Islet precursor cell (in vitro differentiated cells): ENCODE measurements around the gene TRABD2A.
"Not testable (repeated sequence)": the region's sequence is repeated elsewhere in the genome, so short reads cannot be mapped to it uniquely, and the experiment has no call there.

ENCODE experiments used
- DNase-seq: peaks from one replicate; pipeline ENCODE4 v3.0.0-alpha.2; 2018

TRABD2A gene, protein sequence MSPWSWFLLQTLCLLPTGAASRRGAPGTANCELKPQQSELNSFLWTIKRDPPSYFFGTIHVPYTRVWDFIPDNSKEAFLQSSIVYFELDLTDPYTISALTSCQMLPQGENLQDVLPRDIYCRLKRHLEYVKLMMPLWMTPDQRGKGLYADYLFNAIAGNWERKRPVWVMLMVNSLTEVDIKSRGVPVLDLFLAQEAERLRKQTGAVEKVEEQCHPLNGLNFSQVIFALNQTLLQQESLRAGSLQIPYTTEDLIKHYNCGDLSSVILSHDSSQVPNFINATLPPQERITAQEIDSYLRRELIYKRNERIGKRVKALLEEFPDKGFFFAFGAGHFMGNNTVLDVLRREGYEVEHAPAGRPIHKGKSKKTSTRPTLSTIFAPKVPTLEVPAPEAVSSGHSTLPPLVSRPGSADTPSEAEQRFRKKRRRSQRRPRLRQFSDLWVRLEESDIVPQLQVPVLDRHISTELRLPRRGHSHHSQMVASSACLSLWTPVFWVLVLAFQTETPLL

DNA sequence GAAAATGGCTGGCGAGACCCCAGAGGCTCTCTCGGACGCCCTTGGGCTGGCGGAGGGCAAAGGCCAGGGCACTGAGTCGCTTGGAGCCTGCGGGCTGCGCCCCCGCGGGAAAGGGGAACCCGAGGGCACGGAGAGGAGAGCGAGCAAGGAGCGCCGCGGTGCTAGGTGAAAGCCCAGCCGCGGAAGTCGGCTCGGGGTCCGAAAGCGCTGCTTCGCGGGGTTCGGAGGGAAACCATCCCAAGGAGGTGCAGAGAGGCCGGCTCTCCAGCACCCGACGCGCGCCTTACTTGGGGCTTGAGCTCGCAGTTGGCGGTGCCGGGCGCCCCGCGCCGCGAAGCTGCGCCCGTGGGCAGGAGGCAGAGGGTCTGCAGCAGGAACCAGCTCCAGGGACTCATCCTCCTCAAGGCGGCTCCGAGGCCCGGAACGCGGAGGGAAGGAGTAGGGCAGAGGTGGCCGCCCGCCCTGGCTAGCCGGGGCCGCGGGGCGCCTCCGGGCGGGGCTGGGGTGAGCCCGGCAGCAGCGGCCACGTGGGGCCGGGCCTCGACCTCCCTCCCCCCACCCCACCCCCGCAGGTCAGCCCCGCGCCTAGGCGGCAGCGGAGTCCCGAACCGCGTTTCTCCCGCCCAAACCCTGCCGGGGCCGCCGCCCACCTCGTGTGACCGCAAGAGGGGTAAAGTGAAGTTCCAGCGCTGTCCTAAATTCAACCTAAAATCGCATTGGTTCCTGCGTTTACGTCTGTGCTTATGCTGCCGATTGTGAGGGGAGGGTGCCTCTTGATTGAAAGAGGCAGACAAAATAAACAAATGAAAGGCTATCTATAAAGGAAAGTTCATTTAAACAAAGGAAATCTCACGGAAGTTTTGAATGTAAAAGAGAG is at the start of gene TRABD2A:
Gene TRABD2A, minus strand, starts transcription at position 440 of the 877 bp plus-strand sequence. Its CDS starts 45 bp downstream, at position 395.
- DNase-seq, result peak; percentile 69

DNA sequence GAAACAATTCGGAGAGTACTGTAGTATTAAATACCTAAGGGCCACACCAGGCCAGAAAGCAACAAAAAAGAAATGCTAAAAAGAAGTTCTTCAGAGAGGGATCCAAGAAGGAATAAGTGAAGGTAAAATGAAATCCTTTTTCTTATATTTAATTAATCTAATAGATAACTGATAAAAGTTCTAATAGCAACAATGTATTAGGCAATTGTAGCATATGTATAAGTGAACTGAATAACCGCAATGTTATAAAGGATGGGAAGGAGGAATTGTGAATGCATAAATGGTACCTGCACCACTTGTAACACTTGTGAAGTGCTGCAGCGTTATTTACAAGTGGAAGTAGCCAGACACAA is 46.4 kb upstream of the TRABD2A start:
- no peak for DNase-seq

DNA sequence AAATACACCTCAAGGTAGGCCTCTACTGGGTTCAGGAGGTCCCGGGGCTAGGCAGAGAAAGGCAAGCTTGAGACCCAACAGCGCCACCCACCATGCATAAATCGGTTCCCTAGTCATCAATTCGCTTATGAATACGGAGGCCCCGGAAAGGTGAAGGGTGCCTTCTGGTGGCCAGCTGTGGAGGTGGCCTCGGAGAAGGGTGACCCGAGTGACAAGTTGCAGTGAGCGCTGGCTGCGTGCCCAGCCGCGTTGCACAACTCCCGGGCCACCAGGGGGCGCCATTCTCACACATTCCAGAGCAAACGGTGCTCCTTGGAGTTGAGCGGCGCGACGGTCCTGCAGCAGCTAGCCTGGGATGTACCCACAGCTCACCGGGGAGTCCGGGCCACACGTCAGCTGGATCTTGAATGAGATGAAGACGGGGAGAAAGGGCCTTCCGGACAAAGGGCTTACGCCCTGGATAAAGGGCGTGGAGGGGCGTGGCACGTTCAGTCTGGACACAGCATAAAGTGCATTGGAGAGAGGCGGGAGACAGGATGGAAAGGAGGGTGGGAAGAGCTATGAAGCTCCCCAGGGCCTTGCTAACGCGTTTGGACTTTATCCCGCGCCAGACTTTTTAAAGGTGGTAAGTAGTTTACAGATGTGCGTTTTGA is 45.0 kb upstream of the TRABD2A start:
- peak; percentile 98 for DNase-seq

DNA sequence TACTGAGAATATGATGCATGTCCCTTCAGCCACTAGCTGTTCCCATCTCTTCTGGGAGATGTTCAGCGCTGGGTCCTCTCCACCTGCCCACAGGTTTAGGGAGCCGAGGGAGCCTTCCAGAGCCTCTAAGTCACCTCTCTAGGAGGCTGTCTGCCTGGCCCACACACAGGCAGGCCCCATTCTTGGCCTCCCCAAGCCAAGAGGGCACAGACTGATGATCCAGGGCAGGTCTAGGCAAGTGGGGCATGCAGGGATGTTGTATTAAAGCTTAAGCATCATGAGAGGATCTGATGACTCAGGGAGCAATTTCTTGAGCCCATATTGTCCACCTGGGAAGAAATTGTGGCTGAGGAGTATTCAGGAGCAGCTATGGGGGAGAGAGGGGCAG is 44.4 kb upstream of the TRABD2A start:
- DNase-seq, result no peak

DNA sequence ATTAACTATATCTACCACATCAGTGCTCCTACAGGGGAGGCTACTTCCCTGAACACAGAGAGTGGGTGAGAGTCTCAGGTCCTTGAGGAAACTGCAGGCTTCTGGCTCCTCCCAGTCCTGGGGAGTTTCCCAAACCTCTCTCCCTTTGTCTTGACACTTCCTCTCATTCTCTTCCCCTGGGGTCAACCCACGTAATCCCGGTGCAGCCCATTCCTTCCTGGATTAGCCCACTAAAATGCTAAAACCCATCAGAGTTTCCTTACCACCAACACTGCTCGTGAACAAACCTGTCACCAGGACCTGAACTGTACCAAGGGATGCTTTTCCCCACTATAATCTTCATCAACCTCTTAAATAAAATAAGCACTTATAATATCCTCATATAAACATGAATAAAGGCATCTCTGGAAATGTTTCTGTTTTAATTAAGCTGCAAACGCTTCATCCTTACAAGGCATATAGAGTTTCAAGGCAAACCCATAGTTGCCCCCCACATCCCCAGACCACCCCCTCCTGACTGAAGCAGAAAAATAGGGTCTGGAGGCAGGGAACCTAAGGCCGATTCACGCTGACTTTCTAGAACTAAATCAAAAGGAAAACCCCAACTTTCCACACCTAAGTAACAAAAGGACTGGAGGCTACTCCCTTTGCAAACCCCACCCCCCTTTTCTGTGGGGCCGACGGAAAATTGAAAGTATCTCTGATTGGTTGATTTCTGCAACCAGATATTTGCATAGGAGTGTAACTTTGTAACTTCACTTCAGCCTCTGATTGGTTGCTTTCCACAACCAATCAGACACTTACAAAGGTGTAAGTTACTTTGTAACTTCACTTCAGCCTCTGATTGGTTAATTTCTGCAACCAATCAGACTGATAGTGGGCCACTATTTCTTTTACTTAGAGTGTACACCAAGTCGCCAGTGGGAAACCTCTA is 43.6 kb upstream of the TRABD2A start:
- no peak for DNase-seq

DNA sequence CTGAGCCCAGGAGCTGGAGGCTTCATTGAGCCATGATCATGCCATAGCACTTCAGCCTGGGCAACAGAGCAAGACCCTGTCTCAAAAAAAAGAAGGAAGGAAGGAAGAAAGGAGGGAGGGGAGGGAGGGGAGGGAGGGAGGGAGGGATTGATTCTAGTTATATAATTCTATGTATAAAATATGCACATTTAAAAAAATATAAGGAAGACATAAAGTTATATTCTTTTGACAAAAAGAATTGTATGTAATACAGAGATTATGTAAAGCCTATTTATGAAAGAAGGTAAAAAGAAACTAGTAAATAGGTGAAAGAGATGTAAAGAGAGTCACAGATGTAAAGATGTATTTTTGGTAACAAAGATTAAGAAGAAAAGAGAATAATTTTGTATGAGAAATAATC is 42.1 kb upstream of the TRABD2A start:
- no peak for DNase-seq

DNA sequence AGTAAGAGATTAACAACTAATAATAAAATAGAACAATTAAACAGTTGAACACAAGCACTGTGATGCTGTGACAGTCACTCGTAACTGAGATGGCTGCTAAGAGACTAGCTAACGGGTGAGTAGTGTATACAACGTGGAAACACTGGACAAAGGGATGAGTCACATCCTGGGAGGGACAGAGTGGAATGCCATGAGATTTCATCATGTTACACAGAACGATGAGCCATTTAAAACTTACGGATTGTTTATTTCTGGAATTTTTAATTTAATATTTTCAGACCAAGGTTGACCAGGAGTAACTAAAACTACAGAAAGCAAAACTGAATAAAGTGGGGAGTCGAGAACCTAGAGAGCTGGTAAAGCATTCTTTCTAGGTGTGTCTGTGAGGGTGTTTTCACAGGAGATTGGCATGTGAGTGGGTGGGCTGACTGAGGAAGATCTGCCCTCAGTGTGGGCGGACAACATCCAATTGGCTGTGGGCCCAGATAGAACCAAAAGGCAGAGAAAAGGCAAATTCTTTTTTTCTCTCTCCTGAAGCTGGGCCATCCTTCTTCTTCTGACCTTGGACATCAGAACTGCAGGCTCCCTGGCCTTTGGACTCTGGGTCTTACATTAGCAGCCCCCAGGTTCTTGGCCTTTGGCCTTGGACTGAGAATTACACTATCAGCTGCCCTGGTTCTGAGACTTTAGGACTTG is 39.1 kb upstream of the TRABD2A start:
- DNase-seq, result peak; percentile 84

DNA sequence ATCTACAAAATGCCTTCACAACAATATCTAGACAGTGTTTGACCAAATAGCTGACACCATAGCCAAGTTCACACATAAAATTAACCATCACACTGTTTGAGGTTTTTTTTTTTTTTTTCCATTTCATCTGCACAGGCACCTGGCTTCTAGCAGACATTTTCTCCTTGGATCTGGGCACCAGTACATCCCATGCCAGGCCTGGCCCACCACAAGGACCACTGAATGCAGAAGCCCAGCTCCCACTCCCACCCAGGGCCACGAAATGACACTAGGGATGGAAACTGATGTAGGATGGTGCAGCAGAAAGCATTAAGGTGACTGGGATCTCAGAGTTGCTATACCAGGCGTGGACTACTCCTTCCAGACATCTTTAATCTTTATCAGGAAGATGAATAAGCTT is 37.5 kb upstream of the TRABD2A start:
- DNase-seq, result no peak

DNA sequence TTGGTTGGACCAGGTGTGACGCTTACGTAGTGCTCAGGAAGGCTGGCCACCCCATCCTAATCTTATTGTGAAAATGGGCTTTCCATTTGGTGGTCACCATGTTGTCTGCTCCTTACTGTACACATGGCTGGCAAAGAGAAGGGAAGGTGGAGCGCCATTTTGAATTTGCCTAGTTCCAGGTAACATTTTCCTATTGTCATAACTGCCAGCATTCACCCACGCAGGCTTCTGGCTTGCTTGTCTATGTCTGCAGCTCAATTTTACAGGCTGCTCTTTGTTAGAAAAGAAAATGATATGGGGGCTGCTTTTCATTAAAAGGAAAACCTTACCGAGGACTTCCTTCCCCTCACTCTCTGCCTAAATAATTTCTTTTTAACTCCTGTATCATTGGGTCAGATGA is 36.9 kb upstream of the TRABD2A start:
- DNase-seq, result not testable (repeated sequence)

DNA sequence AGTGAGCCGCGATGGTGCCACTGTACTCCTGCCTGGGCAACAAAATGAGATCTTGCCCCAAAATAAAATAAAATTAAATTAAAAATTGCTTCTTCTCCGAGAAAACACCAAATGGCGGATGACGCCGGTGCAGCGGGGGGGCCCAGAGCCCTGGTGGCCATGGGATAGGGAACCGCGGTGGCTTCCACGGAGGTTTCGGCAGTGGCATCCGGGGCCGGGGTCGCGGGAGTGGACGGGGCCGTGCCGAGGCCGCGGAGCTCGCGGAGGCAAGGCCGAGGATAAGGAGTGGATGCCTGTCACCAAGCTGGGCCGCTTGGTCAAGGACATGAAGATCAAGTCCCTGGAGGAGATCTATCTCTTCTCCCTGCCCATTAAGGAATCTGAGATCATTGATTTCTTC is 34.8 kb upstream of the TRABD2A start:
- DNase-seq, result peak; percentile 22

DNA sequence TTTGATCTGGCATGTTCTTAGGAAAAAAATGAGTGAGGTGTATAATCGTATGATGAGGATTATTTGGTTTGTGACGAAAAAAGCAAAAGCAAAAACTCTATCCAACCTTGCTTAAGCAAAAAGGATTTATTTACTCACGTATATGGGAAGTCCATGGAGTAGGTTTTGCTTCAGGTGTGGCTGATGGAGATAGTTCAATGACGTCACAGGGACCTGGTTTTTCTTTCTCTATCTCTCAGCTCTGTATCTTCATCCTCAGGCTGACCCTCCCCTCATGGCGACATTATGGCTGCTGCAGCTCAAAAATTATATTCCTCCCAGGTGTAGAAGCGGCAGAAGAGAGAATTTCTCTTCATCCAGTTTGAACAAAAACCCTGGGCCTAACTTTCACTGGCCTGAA is 33.5 kb upstream of the TRABD2A start:
- peak; percentile 4 for DNase-seq

DNA sequence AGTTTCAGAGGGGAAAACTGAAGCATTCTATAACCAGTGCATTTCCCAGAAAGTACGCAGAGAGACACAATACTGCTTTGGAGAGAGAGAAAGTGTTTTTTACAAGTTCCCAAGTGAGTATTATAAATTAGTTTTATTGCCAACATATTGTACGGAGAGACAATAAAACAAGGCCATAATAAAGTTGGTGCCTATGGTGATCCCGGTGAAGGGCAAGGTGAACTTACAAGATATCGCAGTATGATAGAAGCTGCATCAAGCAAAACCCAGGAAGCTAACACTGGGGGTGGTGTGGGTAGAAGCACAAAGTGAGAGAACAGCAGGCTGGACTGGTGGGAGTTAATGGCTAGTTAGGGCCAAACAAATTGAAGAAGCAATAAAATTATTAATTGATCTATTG is 32.1 kb upstream of the TRABD2A start:
- peak; percentile 2 for DNase-seq

DNA sequence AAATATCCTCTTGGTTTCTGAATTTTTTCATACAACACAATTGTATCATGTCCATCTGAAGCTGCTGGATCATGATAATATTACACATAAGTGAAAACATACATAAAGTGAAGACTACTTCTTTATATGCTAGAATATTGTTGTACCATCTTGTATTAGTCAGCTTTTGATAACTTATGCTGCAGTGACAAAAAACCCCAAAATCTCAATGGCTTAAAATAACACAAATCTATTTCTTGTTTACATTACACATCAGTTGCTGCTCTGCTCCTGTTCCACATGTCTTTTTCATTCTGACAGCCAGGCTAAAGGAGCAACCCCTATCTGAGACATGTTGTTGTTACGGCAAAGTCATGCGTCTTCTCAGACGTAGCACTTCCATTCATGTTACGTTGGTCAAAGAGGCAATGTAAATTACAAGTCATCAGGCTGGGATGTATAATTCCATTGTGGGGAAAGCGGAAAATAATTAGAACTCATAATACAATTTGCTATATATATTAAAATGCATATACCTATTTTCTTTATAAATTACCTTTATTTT is 30.3 kb upstream of the TRABD2A start:
- DNase-seq, result no peak

DNA sequence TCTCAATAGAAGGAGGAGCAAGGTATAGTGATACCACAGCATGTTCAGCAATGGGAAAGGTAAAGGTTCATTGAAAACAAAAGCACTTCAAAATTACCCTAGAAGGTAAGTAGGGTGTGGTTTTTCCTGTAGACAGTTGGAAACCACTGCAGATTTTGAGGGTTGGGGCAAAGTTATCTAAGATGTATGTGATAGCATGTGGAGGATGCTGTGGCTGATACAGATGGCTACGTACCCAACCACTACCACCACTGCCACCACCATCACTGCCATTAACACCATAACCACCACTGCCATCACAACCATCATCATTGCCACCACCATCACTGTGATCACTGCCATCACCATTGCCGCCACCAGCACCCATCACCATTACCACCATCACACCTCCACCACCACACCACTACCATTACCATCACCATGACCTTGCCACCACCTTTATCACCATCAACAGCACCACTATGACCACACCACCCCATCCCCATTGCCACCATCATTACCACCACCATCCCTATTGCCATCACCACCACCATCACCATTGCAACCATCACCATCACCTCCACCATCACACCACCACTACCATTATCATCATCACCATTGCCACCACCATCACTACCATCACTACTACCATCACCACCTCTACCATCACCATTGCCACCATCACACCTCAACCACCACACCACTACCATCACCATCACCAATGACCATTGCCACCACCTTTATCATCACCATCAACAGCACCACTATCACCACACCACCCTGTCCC is 28.2 kb upstream of the TRABD2A start:
- DNase-seq, result peak; percentile 30

DNA sequence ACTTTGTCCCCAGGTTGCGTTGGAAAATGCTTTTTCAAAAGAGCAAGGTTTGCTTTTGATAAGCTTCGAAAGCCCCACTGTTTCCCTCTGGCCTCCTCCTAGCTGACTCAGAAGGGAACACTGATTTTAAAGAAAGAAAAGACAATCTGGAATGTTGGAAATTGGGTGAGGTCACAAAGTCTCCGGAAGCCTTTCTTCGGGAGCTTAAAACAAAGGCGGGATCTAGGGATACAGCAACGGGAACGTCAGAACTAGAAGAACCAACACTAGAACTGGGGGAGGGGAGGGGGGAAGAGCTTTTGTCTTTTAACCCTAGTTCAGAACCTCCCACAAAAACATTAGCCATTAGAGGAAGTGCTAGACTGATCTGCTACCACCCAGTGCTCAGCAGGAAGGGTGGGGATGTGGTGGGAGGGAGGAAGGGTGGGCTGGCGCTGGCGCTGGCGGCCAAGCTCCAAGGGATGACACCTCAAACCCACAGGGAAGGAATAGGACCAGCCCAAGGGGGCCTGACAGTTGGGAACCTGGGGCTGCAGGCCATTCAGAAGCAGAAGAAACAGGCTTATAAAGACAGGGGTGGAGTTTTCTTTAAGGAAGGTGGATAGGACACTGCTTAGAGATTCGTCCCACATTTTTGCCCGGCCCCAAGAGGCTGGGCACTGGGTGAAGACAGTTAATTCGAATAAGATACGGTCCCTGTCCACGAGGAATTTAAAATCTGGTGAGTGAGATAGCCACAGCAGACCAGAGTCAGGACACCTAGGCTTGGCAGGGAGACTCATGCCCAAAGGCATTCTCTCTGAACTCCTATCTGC is 26.2 kb upstream of the TRABD2A start:
- peak; percentile 81 for DNase-seq

DNA sequence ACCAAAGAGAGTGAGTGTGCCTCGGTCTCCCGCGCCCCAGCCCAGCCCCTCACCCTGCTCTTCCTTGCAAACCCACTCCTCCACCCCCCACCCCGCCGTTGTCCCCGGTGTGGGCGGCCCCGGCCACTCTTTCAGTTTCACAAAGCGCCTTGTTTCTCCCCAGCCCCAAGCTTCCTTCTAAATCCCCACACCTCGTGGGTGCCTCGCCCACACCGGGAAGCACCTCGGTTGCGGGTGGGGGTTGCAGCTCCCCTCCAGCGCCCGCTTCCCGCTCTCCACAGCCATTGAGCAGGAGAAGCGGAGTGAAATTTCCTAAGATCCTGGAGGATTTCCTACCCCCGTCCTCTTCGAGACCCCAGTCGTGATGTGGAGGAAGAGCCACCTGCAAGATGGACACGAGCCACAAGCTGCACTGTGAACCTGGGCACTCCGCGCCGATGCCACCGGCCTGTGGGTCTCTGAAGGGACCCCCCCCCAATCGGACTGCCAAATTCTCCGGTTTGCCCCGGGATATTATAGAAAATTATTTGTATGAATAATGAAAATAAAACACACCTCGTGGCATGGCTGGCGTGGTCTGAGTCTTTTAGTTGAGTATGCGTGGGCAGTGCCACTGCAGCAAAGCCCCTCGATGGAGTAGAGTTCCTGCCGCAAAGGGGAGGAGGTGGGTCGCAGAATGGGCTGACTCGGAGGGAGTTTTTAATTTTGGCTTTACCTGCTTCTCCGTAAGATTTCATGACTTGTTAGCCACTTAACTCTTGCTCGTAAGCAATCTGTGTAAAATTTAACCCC is 25.4 kb upstream of the TRABD2A start:
- DNase-seq, result peak; percentile 50

DNA sequence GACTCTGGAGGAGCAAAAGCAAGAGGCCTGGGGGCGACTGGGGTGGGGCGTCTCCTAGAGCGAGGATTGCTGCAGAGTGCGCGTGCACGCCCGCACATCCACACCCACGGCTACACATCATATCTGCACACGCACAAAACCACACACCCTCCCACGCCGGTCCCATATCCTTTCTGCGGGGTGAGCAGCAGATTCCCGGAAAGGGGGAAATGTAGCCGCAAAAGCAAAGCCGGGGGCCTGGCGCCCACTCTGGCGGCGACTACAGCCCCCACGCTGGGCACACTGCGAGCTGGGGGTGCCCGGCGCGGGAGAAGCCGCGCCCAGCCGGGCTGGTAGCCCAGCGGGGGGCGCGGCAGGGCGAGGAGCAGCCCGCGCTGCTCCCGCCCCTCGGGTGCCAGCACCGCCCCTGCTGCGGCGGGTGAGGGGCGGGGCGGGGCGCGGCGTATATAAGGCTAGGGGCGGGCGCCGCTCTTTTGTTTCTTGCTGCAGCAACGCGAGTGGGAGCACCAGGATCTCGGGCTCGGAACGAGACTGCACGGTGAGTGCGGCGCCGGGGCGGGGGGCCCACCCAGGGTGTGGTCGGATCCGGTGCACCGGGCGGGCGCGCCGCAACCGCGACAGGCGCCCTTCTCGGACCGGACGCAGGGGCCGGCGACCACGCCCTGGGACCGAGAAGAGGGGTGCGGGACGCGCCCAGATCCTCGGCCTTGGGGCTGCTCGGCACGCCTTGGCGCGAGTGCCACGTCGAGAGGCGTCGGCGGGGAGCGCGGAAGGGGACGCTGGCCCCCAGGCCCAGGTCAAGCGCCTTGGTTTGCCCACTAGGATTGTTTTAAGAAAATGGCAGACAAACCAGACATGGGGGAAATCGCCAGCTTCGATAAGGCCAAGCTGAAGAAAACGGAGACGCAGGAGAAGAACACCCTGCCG is 24.6 kb upstream of the TRABD2A start, which contains the start of gene TMSB10:
Gene TMSB10, plus strand, starts transcription at position 476 of the 927 bp plus-strand sequence.
- peak; percentile 93 for DNase-seq
